Fibroblast of villous mesenchyme (primary cell): ENCODE data around the gene IZUMO1. TPM values are rescaled to one million over a fixed set of nuclear protein-coding genes. Genes with fewer than 3 reads are reported as not detected.
A peak's percentile ranks its signal among the peaks of the same experiment; 100 is the strongest.
"Not testable (repeated sequence)": the region's sequence is repeated elsewhere in the genome, so short reads cannot be mapped to it uniquely, and the experiment has no call there.

Source experiments
- DNase-seq: peaks from one replicate; pipeline ENCODE4 v3.0.0-alpha.2; 2010; ENCODE audit warnings: low read depth
- H3K4me3 ChIP-seq: 2 replicates; pipeline ENCODE4 v1.5.1; 2011; ENCODE audit warnings: low read depth, mild to moderate bottlenecking, low read length
- small RNA-seq: library from RNA; depleted of rRNA; stranded (forward); fragments of <200 nt; gene quantifications from one replicate; pipeline ENCODE3, GENCODE V24; 2012
- total RNA-seq: library from RNA; depleted of rRNA; stranded (reverse); fragments of >200 nt; gene quantifications from 2 replicates; pipeline ENCODE4 v1.2.3, GENCODE V29; 2012
- TF ChIP-seq, protein P1 (sequence below): IDR thresholded peaks from 2 replicates; pipeline ENCODE4 v1.5.1; 2012; ENCODE audit warnings: low read depth, mild to moderate bottlenecking, low read length; ENCODE audit not compliant: insufficient read depth

Gene IZUMO1
- total RNA-seq, 1 donor, result under 0.01 TPM

DNA sequence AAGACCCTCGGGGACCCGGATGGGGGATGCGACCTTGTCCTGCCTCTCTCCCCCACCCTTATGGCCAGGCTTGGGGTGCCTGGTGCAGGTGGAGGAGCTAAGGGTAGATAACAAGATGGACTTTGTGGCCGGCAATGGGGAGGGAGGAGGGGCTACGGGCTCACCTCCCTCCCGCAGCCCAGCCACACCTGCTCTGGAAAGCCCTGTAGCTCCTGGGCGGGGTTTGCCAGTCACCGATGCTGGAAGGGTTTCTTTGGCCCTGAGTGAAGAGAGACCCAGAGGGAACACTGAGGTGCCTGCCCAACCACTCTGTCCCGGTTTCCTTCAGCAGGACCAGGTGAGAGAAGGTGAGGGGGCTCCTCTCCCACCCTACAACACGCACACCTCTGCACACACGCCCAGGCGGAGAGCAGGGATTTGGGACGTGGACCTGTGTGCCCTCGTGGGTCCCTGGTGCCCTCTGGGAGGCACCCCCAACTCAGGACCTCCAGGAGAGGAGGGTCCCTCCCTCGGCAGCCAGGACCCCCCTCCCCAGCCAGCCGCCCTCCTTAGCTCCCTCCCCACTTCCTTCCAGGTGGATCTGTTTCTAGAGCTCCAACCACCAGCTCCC, 50.9 kb downstream of the IZUMO1 start, which contains the start of gene FUT2:
Gene FUT2, plus strand, starts transcription at position 229 of the 610 bp plus-strand sequence. CDS start 6,986 bp downstream, outside the sequence.
- H3K4me3 ChIP-seq, result peak within 1 kb of the TSS; percentile 21
- no peak for DNase-seq
- TF ChIP-seq, protein P1, sequence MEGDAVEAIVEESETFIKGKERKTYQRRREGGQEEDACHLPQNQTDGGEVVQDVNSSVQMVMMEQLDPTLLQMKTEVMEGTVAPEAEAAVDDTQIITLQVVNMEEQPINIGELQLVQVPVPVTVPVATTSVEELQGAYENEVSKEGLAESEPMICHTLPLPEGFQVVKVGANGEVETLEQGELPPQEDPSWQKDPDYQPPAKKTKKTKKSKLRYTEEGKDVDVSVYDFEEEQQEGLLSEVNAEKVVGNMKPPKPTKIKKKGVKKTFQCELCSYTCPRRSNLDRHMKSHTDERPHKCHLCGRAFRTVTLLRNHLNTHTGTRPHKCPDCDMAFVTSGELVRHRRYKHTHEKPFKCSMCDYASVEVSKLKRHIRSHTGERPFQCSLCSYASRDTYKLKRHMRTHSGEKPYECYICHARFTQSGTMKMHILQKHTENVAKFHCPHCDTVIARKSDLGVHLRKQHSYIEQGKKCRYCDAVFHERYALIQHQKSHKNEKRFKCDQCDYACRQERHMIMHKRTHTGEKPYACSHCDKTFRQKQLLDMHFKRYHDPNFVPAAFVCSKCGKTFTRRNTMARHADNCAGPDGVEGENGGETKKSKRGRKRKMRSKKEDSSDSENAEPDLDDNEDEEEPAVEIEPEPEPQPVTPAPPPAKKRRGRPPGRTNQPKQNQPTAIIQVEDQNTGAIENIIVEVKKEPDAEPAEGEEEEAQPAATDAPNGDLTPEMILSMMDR, result no peak

DNA sequence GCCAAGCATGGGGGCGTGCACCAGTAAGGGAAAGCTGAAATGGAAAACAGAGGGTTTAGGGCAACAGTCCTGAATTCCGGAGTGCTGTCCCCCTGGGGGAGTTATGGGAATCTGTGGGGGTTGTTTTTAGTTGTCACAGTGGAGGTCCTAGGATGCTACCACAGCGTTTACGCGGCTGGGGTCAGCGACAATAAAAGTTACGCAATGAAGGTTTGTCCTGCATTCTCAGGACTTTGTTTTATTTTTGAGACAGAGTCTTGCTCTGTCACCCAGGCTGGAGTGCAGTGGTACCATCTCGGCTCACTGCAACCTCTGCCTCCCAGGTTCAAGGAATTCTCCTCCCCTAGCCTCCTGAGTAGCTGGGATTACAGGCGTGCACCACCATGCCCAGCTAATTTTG, 53.1 kb downstream of the IZUMO1 start:
- not testable (repeated sequence) for DNase-seq

More for the DNA sequence above, 53.1 kb downstream of the IZUMO1 start:
- H3K4me3 ChIP-seq, result not testable (repeated sequence)

Small RNA genes lying within 50 kb of the gene (small RNA-seq; reads per million reads assigned to genes)
- not detected for gene RNU6-317P

Other genes starting within 250 kb of the IZUMO1 start
- 0.32 and 0.43 TPM in 2 replicates for gene LMTK3, start 235.1 kb downstream of the IZUMO1 start, total RNA-seq
- gene SULT2B1, start 194.7 kb downstream of the IZUMO1 start, total RNA-seq, result under 0.01 TPM in 1 of 2 replicates, not detected in the other
- not detected in 2 replicates for gene SPACA4, start 140.2 kb downstream of the IZUMO1 start, total RNA-seq
- gene FAM83E, start 131.8 kb downstream of the IZUMO1 start, total RNA-seq, result 0.32 and 1.3 TPM in 2 replicates
- gene RPL18, start 127.7 kb downstream of the IZUMO1 start, total RNA-seq, result 1,548 and 1,575 TPM in 2 replicates
- 7.8 and 10.0 TPM in 2 replicates for gene SPHK2, start 127.4 kb downstream of the IZUMO1 start, total RNA-seq
- gene DBP, start 109.5 kb downstream of the IZUMO1 start, total RNA-seq, result 6.9 and 7.7 TPM in 2 replicates
- gene CA11, start 100.7 kb downstream of the IZUMO1 start, total RNA-seq, result 1.3 TPM in 2 replicates
- gene NTN5, start 73.9 kb downstream of the IZUMO1 start, total RNA-seq, result under 0.01 TPM in 1 of 2 replicates, not detected in the other
- gene FUT2, start 50.9 kb downstream of the IZUMO1 start, total RNA-seq, result not detected in 2 replicates
- 1.7 and 2.3 TPM in 2 replicates for gene MAMSTR, start 27.2 kb downstream of the IZUMO1 start, total RNA-seq
- gene RASIP1, start 6.3 kb downstream of the IZUMO1 start, total RNA-seq, result 0.97 and 2.6 TPM in 2 replicates
- under 0.01 TPM in 2 replicates for gene FUT1, start 5.7 kb upstream of the IZUMO1 start, total RNA-seq
- not detected in 2 replicates for gene FGF21, start 8.6 kb upstream of the IZUMO1 start, total RNA-seq
- 30.3 and 31.5 TPM in 2 replicates for gene BCAT2, start 64.1 kb upstream of the IZUMO1 start, total RNA-seq
- gene HSD17B14, start 89.6 kb upstream of the IZUMO1 start, total RNA-seq, result 12.2 and 13.8 TPM in 2 replicates
- gene PLEKHA4, start 121.7 kb upstream of the IZUMO1 start, total RNA-seq, result 6.0 and 12.2 TPM in 2 replicates
- 63.9 and 76.0 TPM in 2 replicates for gene PPP1R15A, start 125.5 kb upstream of the IZUMO1 start, total RNA-seq
- gene TULP2, start 151.8 kb upstream of the IZUMO1 start, total RNA-seq, result 0.32 TPM in 1 of 2 replicates, not detected in the other
- gene NUCB1, start 153.4 kb upstream of the IZUMO1 start, total RNA-seq, result 139 and 154 TPM in 2 replicates
- not detected in 2 replicates for gene DHDH, start 186.8 kb upstream of the IZUMO1 start, total RNA-seq
- gene BAX, start 208.0 kb upstream of the IZUMO1 start, total RNA-seq, result 65.4 and 85.9 TPM in 2 replicates
- 2,928 and 4,150 TPM in 2 replicates for gene FTL, start 218.4 kb upstream of the IZUMO1 start, total RNA-seq
- gene GYS1, start 246.4 kb upstream of the IZUMO1 start, total RNA-seq, result 39.6 and 43.2 TPM in 2 replicates
- 162 and 176 TPM in 2 replicates for gene RUVBL2, start 247.0 kb upstream of the IZUMO1 start, total RNA-seq